Fibroblast of lung (primary cell): ENCODE results near the gene SENP5.

Experiments used
- CTCF ChIP-seq, 2 donors: IDR thresholded peaks in 1 of 2; conservative IDR thresholded peaks in 1 of 2; 1 replicate in 1 of 2; 2 replicates in 1 of 2; pipeline ENCODE4 v1.5.1; 2011 to 2012; ENCODE audit warnings: low read length in 2 of 2, control low read depth in 1 of 2, inconsistent platforms in 1 of 2, low read depth in 1 of 2, mild to moderate bottlenecking in 1 of 2
- EZH2 ChIP-seq: IDR thresholded peaks from 2 replicates; pipeline ENCODE4 v1.5.1; 2012; ENCODE audit warnings: low read length, control low read depth, mild to moderate bottlenecking; ENCODE audit errors: missing control alignments

- TF ChIP-seq CTCF (conservative IDR thresholded peaks at IDR 0.05 in 1 of 2, IDR thresholded peaks at IDR 0.05 in 1 of 2; ENCODE audit: low read depth in 1 of 2, low read length in 2 of 2) (no peak), EZH2 (no peak)
These were observed 7.5 kb downstream of the SENP5 start for GRCh38 chr3:196875258-196875657.
